ENCODE measurements around the gene TAL1.

The TAL1 gene

GRCh38 chr1:47235241-47235681 is 3.2 kb upstream of the TAL1 start:
- no peak overlapping the region for H3K27ac ChIP-seq
- no peak for TF ChIP-seq CTCF (conservative IDR thresholded peaks at IDR 0.05)

GRCh38 chr1:47233186-47233585 is 1.2 kb upstream of the TAL1 start:
- TF ChIP-seq CTCF (conservative IDR thresholded peaks at IDR 0.05) = no peak
- H3K27ac ChIP-seq = no peak overlapping the region

GRCh38 chr1:47231301-47232186 is 481 bp downstream of the TAL1 start:
- TF ChIP-seq CTCF (conservative IDR thresholded peaks at IDR 0.05) = no peak
- no peak overlapping the region for H3K27ac ChIP-seq

- no peak overlapping the region for H3K27ac ChIP-seq
- no peak for TF ChIP-seq CTCF (conservative IDR thresholded peaks at IDR 0.05)
Measured at GRCh38 chr1:47230692-47231300, 1.2 kb downstream of the TAL1 start.

- no peak overlapping the region for H3K27ac ChIP-seq
- TF ChIP-seq CTCF (conservative IDR thresholded peaks at IDR 0.05) = no peak
Measured at GRCh38 chr1:47229886-47230691, 1.9 kb downstream of the TAL1 start.

GRCh38 chr1:47229031-47229885 is 2.8 kb downstream of the TAL1 start:
- H3K27ac ChIP-seq = no peak overlapping the region
- TF ChIP-seq CTCF (conservative IDR thresholded peaks at IDR 0.05) = no peak
